ENCODE results near the gene TACC2.
"Not testable (repeated sequence)": the region's sequence is repeated elsewhere in the genome, so short reads cannot be mapped to it uniquely, and the experiment has no call there.

TACC2 gene

GRCh38 chr10:122053314-122053713 is 64.4 kb downstream of the TACC2 start:
- no peak for TF ChIP-seq ZNF274 (IDR thresholded peaks at IDR 0.05; ENCODE audit: low read depth, low read length)

GRCh38 chr10:122054048-122055025 is 65.4 kb downstream of the TACC2 start:
- H3K4me3 ChIP-seq (ENCODE audit: low read length), result no peak overlapping the region
- no peak for TF ChIP-seq ZNF274 (IDR thresholded peaks at IDR 0.05; ENCODE audit: low read depth, low read length)

More at GRCh38 chr10:122053314-122053713, 64.4 kb downstream of the TACC2 start:
- no peak overlapping the region for H3K4me3 ChIP-seq (ENCODE audit: low read length)

GRCh38 chr10:122055252-122055651 is 66.3 kb downstream of the TACC2 start:
- no peak for TF ChIP-seq ZNF274 (IDR thresholded peaks at IDR 0.05; ENCODE audit: low read depth, low read length)
- no peak overlapping the region for H3K4me3 ChIP-seq (ENCODE audit: low read length)

GRCh38 chr10:122056431-122057094 is 67.6 kb downstream of the TACC2 start:
- no peak overlapping the region for H3K4me3 ChIP-seq (ENCODE audit: low read length)
- TF ChIP-seq ZNF274 (IDR thresholded peaks at IDR 0.05; ENCODE audit: low read depth, low read length), result no peak

GRCh38 chr10:122057841-122058413 is 69.0 kb downstream of the TACC2 start:
- no peak for TF ChIP-seq ZNF274 (IDR thresholded peaks at IDR 0.05; ENCODE audit: low read depth, low read length)
- no peak overlapping the region for H3K4me3 ChIP-seq (ENCODE audit: low read length)

- TF ChIP-seq ZNF274 (IDR thresholded peaks at IDR 0.05; ENCODE audit: low read depth, low read length), result no peak
- H3K4me3 ChIP-seq (ENCODE audit: low read length), result no peak overlapping the region
These were observed 71.3 kb downstream of the TACC2 start for GRCh38 chr10:122060250-122060649.

- TF ChIP-seq ZNF274 (IDR thresholded peaks at IDR 0.05; ENCODE audit: low read depth, low read length), result no peak
- H3K4me3 ChIP-seq (ENCODE audit: low read length), result no peak overlapping the region
These were observed 74.1 kb downstream of the TACC2 start for GRCh38 chr10:122062831-122063674.

GRCh38 chr10:122066337-122066939 is 77.5 kb downstream of the TACC2 start:
- not testable (repeated sequence) for H3K4me3 ChIP-seq (ENCODE audit: low read length)

GRCh38 chr10:122068844-122069243 is 79.9 kb downstream of the TACC2 start:
- no peak for TF ChIP-seq ZNF274 (IDR thresholded peaks at IDR 0.05; ENCODE audit: low read depth, low read length)
- no peak overlapping the region for H3K4me3 ChIP-seq (ENCODE audit: low read length)

- no peak overlapping the region for H3K4me3 ChIP-seq (ENCODE audit: low read length)
- TF ChIP-seq ZNF274 (IDR thresholded peaks at IDR 0.05; ENCODE audit: low read depth, low read length), result no peak
These were observed 83.5 kb downstream of the TACC2 start for GRCh38 chr10:122072491-122072890.

GRCh38 chr10:122073508-122073907 is 84.5 kb downstream of the TACC2 start:
- H3K4me3 ChIP-seq (ENCODE audit: low read length), result no peak overlapping the region
- no peak for TF ChIP-seq ZNF274 (IDR thresholded peaks at IDR 0.05; ENCODE audit: low read depth, low read length)

- no peak for TF ChIP-seq ZNF274 (IDR thresholded peaks at IDR 0.05; ENCODE audit: low read depth, low read length)
- no peak overlapping the region for H3K4me3 ChIP-seq (ENCODE audit: low read length)
These were observed 86.2 kb downstream of the TACC2 start for GRCh38 chr10:122075171-122075570.

- not testable (repeated sequence) for H3K4me3 ChIP-seq (ENCODE audit: low read length)
These were observed 86.9 kb downstream of the TACC2 start for GRCh38 chr10:122075876-122076275.

All from GM08714 (cell line).